Activated CD8-positive, alpha-beta memory T cell treated with anti-CD3 and anti-CD28 coated beads for 1 hour (primary cell): ENCODE results near the gene SDF4.

Source experiments
- DNase-seq, 2 donors: peaks; one replicate each; pipeline ENCODE4 v3.0.0-alpha.2; 2020; ENCODE audit warnings: low read depth in 1 of 2; ENCODE audit errors: extremely low read depth in 1 of 2

The SDF4 gene

DNA sequence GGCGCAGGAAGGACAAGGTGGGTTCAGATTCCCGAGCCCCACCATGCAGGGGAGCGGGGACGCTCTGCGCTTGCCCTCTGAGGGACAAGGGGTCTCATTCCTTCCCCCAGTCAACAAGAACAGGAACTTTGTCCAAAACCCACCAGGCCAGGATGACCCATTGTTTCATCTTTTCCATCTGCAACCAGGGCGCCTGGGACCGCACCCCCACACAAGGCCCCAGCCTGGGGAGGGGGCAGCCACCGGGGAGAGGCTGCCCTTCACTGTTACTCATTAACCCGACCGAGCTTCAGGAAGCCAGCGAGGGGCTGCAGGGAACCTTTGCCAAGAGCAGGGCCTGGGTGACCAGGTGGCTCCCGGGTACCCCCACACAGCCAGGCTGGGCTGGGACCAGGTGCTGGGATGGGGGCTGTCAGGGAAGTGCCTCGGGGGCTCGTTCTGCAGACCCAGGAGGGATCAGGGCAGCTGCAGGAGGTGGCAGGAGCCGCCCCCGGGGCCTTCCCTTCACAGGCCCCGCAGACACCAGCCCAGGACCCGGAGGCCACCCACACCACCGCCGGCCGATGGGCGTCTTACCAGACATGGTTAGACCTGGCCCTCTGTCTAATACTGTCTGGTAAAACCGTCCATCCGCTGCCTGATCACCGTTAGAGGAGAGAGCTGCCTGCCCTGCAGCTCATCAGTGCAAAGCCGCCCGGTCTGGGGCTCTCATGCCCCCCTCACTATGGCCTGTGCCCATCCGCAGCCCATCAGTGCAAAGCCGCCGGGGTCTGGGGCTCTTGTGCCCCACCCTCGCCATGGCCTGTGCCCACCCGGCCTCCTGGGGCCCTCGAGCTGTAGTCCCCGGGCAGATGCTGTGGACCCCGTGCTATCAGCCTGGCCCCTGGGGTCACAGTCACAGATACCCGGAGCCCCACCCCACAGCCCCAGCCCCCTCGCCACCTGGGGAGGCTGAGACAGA lies 63.1 kb downstream of the SDF4 start:
- DNase-seq = no peak

DNA sequence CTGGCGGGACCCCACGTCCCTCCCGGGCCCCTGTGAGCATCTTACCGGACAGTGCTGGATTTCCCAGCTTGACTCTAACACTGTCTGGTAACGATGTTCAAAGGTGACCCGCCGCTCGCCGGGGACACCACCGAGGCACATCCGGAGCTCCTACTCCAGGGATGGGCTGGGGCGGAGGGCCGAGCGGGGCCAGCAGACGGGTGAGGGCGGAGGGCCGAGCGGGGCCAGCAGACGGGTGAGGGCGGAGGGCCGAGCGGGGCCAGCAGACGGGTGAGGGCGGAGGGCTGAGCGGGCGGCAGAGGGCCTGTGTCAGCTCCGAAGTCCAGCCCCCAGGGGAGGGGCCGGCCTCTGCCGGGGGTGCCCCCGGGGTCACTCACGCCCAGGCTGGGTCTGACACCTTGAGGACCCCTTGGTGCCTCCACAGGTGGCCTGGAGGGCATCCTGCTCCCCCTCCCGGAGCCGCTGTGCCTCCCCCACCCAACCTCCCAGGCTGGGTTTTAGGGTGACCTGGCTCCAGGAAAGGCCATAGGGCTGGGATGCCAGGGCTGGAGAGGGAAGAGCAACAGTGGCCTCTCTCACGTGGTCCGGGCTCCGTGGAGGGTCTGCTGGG lies 63.9 kb downstream of the SDF4 start:
- no peak for DNase-seq

DNA sequence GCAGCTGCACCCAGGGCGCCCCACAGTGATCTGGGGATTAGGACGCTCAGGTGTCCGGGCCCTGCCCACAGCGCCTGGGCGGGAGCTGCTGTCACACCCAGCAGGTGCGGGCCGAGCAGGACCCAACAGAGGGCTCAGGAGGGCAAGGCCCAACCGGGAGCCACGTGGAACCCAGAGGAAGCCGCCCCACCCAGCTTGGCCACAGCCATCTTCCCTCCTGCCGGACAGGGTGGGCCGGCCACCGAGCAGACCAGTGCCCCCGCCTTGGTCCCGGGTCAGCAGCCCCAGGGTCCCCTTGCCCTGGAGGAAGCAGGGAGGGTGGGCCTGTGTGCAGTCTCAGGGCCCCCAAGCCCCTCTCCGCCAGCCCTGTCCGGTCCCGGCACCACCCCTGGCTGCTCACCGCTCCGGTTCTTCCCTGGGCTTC lies 64.4 kb downstream of the SDF4 start:
- DNase-seq = no peak
